Endothelial cell of umbilical vein (primary cell): ENCODE data around the gene RANBP2. TPM values are rescaled to one million over a fixed set of nuclear protein-coding genes. Genes with fewer than 3 reads are reported as not detected.

Experiments
- BruUV-seq: library from RNA; stranded (reverse); fragments of 400-500 nt; replicated peaks from 2 replicates; lab custom pipeline; 2021; lab: Mats Ljungman, UMichigan
- CTCF ChIA-PET: fragments of 300-600, 350-600 bp; sonication (Branson Sonifier 250); formaldehyde crosslinking; loops from one replicate; lab custom pipeline; 2021; ENCODE audit warnings: antibody characterized with exemption, inconsistent platforms; lab: Charles Lee
- POLR2A ChIA-PET: fragments of 300-600, 350-600 bp; sonication (Branson Sonifier 250); formaldehyde crosslinking; loops from one replicate; lab custom pipeline; 2021; ENCODE audit warnings: antibody characterized with exemption, inconsistent platforms; lab: Charles Lee
- DNase-seq: peaks from one replicate; pipeline ENCODE4 v3.0.0-alpha.2; 2011; ENCODE audit warnings: low read depth, low spot score
- FAIRE-seq: peaks from 2 replicates; lab custom pipeline; 2011; peaks lifted over from hg19 to GRCh38; lab: Jason Lieb, UNC
- H2AFZ ChIP-seq: 2 replicates; pipeline ENCODE4 v1.6.0; 2012; ENCODE audit warnings: low read depth, low read length, control low read depth, inconsistent platforms
- H3K27ac ChIP-seq: 2 replicates; pipeline ENCODE4 v1.5.1; 2011; ENCODE audit warnings: low read depth, mild to moderate bottlenecking, control low read depth, low read length, moderate library complexity; ENCODE audit not compliant: insufficient read depth
- H3K27me3 ChIP-seq, 2 experiments: 2 replicates each; pipeline versions ENCODE4 v1.6.0 to v1.6.1; 2011; ENCODE audit warnings: low read length in 2 of 2, mixed read lengths in 1 of 2; ENCODE audit not compliant: control insufficient read depth in 2 of 2, insufficient read depth in 2 of 2
- H3K36me3 ChIP-seq, 2 experiments: 2 replicates in 1 of 2; 3 replicates in 1 of 2; pipeline ENCODE4 v1.5.1; 2011; ENCODE audit warnings: low read length in 2 of 2, mild to moderate bottlenecking in 1 of 2, moderate library complexity in 1 of 2; ENCODE audit not compliant: control insufficient read depth in 2 of 2, insufficient read depth in 2 of 2; ENCODE audit errors: extremely low read depth in 1 of 2
- H3K4me1 ChIP-seq: 3 replicates; pipeline ENCODE4 v1.5.1; 2011; ENCODE audit warnings: mild to moderate bottlenecking, low read length; ENCODE audit not compliant: control insufficient read depth, insufficient read depth; ENCODE audit errors: extremely low read depth
- H3K4me2 ChIP-seq: 2 replicates; pipeline ENCODE4 v1.6.1; 2011; ENCODE audit warnings: low read length, control low read depth, mixed read lengths; ENCODE audit not compliant: insufficient read depth
- H3K4me3 ChIP-seq, 3 experiments: fragments of 200-600 bp in 1 of 3; sonication (generic), shearing (Covaris generic) in 1 of 3; replicated peaks in 1 of 3; 2 replicates each; pipeline ENCODE4 v1.5.1; 2011 to 2016; ENCODE audit warnings: control low read depth in 3 of 3, low read length in 3 of 3, mild to moderate bottlenecking in 2 of 3, inconsistent platforms in 1 of 3, low read depth in 1 of 3, moderate library complexity in 1 of 3; ENCODE audit not compliant: insufficient read depth in 1 of 3
- H3K79me2 ChIP-seq: 2 replicates; pipeline ENCODE4 v1.6.0; 2012; ENCODE audit warnings: low read length, inconsistent platforms; ENCODE audit not compliant: control insufficient read depth, insufficient read depth
- H3K9ac ChIP-seq: replicated peaks from 2 replicates; pipeline ENCODE3; 2011; ENCODE audit warnings: low read length, control low read depth; ENCODE audit not compliant: insufficient read depth; ENCODE audit errors: extremely low read depth
- H3K9me1 ChIP-seq: replicated peaks from 3 replicates; pipeline ENCODE4 v1.6.0; 2011; ENCODE audit warnings: mild to moderate bottlenecking, low read length; ENCODE audit not compliant: control insufficient read depth, insufficient read depth; ENCODE audit errors: extremely low read depth
- H3K9me3 ChIP-seq: replicated peaks from 2 replicates; pipeline ENCODE4 v1.5.1; 2012; ENCODE audit warnings: low read length, inconsistent platforms; ENCODE audit not compliant: control insufficient read depth, insufficient read depth
- H4K20me1 ChIP-seq: replicated peaks from 2 replicates; pipeline ENCODE3; 2011; ENCODE audit warnings: mild to moderate bottlenecking, low read length; ENCODE audit not compliant: control insufficient read depth, insufficient read depth; ENCODE audit errors: extremely low read depth
- CTCF ChIP-seq, 2 donors: IDR thresholded peaks; 1 replicate in 1 of 2; 2 replicates in 1 of 2; pipeline ENCODE4 v1.5.1; 2011; ENCODE audit warnings: low read length in 2 of 2, mild to moderate bottlenecking in 2 of 2, moderate library complexity in 2 of 2, control low read depth in 1 of 2, inconsistent platforms in 1 of 2, low read depth in 1 of 2; ENCODE audit not compliant: insufficient read depth in 1 of 2; ENCODE audit errors: extremely low read depth in 1 of 2
- EZH2 ChIP-seq: IDR thresholded peaks from 2 replicates; pipeline ENCODE4 v1.6.1; 2012; ENCODE audit warnings: borderline replicate concordance, low read depth, mild to moderate bottlenecking, moderate library complexity, low read length, inconsistent platforms; ENCODE audit not compliant: severe bottlenecking
- GATA2 ChIP-seq: IDR thresholded peaks from 2 replicates; pipeline ENCODE4 v1.7.0; 2011; ENCODE audit warnings: low read depth, mild to moderate bottlenecking, moderate library complexity, mixed read lengths, low read length; ENCODE audit not compliant: insufficient read length, insufficient read depth
- JUN ChIP-seq: IDR thresholded peaks from 2 replicates; pipeline ENCODE4 v1.6.1; 2011; ENCODE audit warnings: borderline replicate concordance, low read depth; ENCODE audit not compliant: insufficient read length, insufficient read depth
- MAX ChIP-seq: IDR thresholded peaks from 2 replicates; pipeline ENCODE4 v1.6.1; 2011; ENCODE audit not compliant: insufficient read depth, insufficient read length
- POLR2A ChIP-seq: IDR thresholded peaks from 2 replicates; pipeline ENCODE4 v1.6.1; 2012; ENCODE audit warnings: low read depth, mild to moderate bottlenecking, control low read depth, low read length
- POLR2AphosphoS5 ChIP-seq: IDR thresholded peaks from 2 replicates; pipeline ENCODE4 v1.6.1; 2012; ENCODE audit warnings: low read depth, mild to moderate bottlenecking, control low read depth, low read length, moderate library complexity; ENCODE audit not compliant: insufficient read depth
- dilution Hi-C: fragments of 300-500 bp; cut with MboI; formaldehyde crosslinking; loops from one replicate; pipeline ENCODE4 v1.15.0; 2019; ENCODE audit warnings: low sequenced_read_pairs; ENCODE audit not compliant: extremely low pct_ligation_motif_present
- intact Hi-C: fragments of 100-400 bp; cut with micrococcal nuclease; formaldehyde crosslinking; loops from one replicate; pipeline ENCODE4 v1.10.0; 2022
- polyA plus RNA-seq, 4 experiments: library from polyadenylated mRNA; depleted of rRNA in 3 of 4; stranded (reverse) in 3 of 4; unstranded in 1 of 4; fragments of >200 nt; gene quantifications; 2 replicates each; pipeline versions ENCODE4 v1.2.1 to v1.2.3, GENCODE V29; 2011 to 2012; ENCODE audit warnings: missing spikeins in 1 of 4
- total RNA-seq: library from RNA; stranded (reverse); gene quantifications from 2 replicates; pipeline ENCODE4 v1.2.3, GENCODE V29; 2021

The RANBP2 gene
- total and polyA plus RNA-seq, 2 donors (not counting 3 experiments of a cell fraction or from before 2014, with no cell fraction given), result 7.2 to 79.4 TPM

GRCh38 chr2:108806371-108807113 is 87.3 kb downstream of the RANBP2 start:
- H3K27ac ChIP-seq, result no peak overlapping the region
- no peaks in the 10 kb centered on the region for H3K9me3 ChIP-seq
- no peaks in the 10 kb centered on the region for H3K4me1 ChIP-seq
- FAIRE-seq, result peak; percentile 26
- BruUV-seq, result no TSS peak
- H3K9ac ChIP-seq, result no peak overlapping the region
- dilution Hi-C loops, result no loop called here
- intact Hi-C loops, result no loop called here
- CTCF ChIA-PET, result interaction anchor here (0.9 kb wide), 1 partner anchor 9 kb away, joined by 3 read pairs; no protein-coding TSS in a partner anchor
- H3K79me2 ChIP-seq, result peaks cover 19% of the 10 kb centered on the region
- H4K20me1 ChIP-seq, result no peaks in the 10 kb centered on the region
- no peak for TF ChIP-seq EZH2
- TF ChIP-seq CTCF (IDR thresholded peaks at IDR 0.05; ENCODE audit: extremely low read depth in 1 of 2, insufficient read depth in 1 of 2, low read depth in 1 of 2, low read length in 2 of 2), result no peak
- no peak for TF ChIP-seq POLR2A
- no peak for TF ChIP-seq GATA2
- H3K4me2 ChIP-seq, result no peak overlapping the region
- H3K27me3 ChIP-seq, result no peaks in the 10 kb centered on the region
- H3K4me3 ChIP-seq, result no peak overlapping the region
- H2AFZ ChIP-seq, result no peak overlapping the region
- DNase-seq, result no peak
- H3K36me3 ChIP-seq, result peaks cover 0 to 3% of the 10 kb centered on the region in 2 experiments
- POLR2A ChIA-PET, result no interaction called here
- H3K9me1 ChIP-seq, result no peaks in the 10 kb centered on the region

GRCh38 chr2:108809936-108810335 is 90.7 kb downstream of the RANBP2 start:
- FAIRE-seq (no peak), DNase-seq (no peak)
- Histone ChIP-seq H2AFZ (no peak overlapping the region), H3K79me2 (peaks cover 19% of the 10 kb centered on the region), H3K4me2 (no peak overlapping the region), H3K4me1 (no peaks in the 10 kb centered on the region), H3K27ac (no peak overlapping the region), H3K9me1 (no peaks in the 10 kb centered on the region), H3K27me3 (no peaks in the 10 kb centered on the region), H3K9me3 (no peaks in the 10 kb centered on the region), H4K20me1 (no peaks in the 10 kb centered on the region), H3K9ac (no peak overlapping the region), H3K36me3 (no peaks in the 10 kb centered on the region), H3K4me3 (no peak overlapping the region)
- TF ChIP-seq GATA2 (no peak), JUN (no peak), POLR2AphosphoS5 (no peak), EZH2 (no peak), MAX (no peak), POLR2A (no peak), CTCF (IDR thresholded peaks at IDR 0.05; ENCODE audit: extremely low read depth in 1 of 2, insufficient read depth in 1 of 2, low read depth in 1 of 2, low read length in 2 of 2) (no peak)
- ChIA-PET CTCF (no interaction called here), POLR2A (no interaction called here)
- no TSS peak for BruUV-seq
- dilution Hi-C loops (no loop called here), intact Hi-C loops (no loop called here)
